ENCODE measurements around the gene FGG. TPM values are rescaled to one million over a fixed set of nuclear protein-coding genes. Genes with fewer than 3 reads are reported as not detected.

Gene FGG
- total and polyA plus RNA-seq, 2 of the 13 experiments (the other 11 are each of a cell fraction or from before 2014, with no cell fraction given) = 1,037 to 2,423 TPM

- in situ Hi-C loops (cut with HindIII; ENCODE audit: extremely low pct_ligation_motif_present, low pct_unique_long_range_greater_than_20kb) = loop anchor here (5.0 kb wide), 1 partner anchor 58 kb away; no protein-coding TSS in a partner anchor
- TSS peak; percentile 72 for BruUV-seq (replicated peaks)
- Histone ChIP-seq H4K20me1 (ENCODE audit: insufficient read depth, low read length) (no peaks in the 10 kb centered on the region), H3K4me2 (ENCODE audit: low read depth, low read length) (peak overlapping the region; percentile 71), H2AFZ (ENCODE audit: low read length) (no peak overlapping the region), H3K9ac (ENCODE audit: insufficient read depth, low read depth, low read length) (peak overlapping the region; percentile 20; the same call in 1 of the 2 replicates), H3K79me2 (ENCODE audit: insufficient read depth, low read length) (peaks cover 8% of the 10 kb centered on the region), H3K4me3 (replicated peaks in 1 of 3; ENCODE audit: insufficient read depth in 1 of 3, low read depth in 2 of 3, low read length in 3 of 3) (peak overlapping the region in 2 of 3 experiments; percentile 13 to 32; a peak in 2 of 6 replicates), H3K27ac (ENCODE audit: extremely low read length, insufficient read depth, low read length) (peak overlapping the region; percentile 71), H3K27me3 (ENCODE audit: control insufficient read depth in 1 of 2, insufficient read depth in 2 of 2, low read length in 2 of 2) (no peaks in the 10 kb centered on the region; a peak in 1 of 5 replicates), H3K4me1 (ENCODE audit: insufficient read depth, low read length) (peaks cover 46% of the 10 kb centered on the region), H3K36me3 (replicated peaks in 1 of 2; ENCODE audit: control insufficient read depth in 1 of 2, insufficient read depth in 2 of 2, low read length in 2 of 2) (no peaks in the 10 kb centered on the region), H3K9me3 (ENCODE audit: low read length) (no peaks in the 10 kb centered on the region)
- 2% methylated on average over 9 of the region's 9 CpGs for WGBS (ENCODE audit: low lambda C conversion rate)
- FAIRE-seq (peak; percentile 97), DNase-seq (ENCODE audit: low spot score) (peak; percentile 96), ATAC-seq (peak; percentile 94)
- ChIA-PET CTCF (ENCODE audit: low intra/inter-chr PET ratio, low total read pairs) (interaction anchor here (0.8 to 3.2 kb wide), 4 partner anchors 17 to 60 kb away, joined by 3 to 233 read pairs (median 4); no protein-coding TSS in a partner anchor), POLR2A (interaction anchor here (0.6 to 3.6 kb wide), 20 partner anchors 9 to 101 kb away, joined by 3 to 127 read pairs (median 14); partner anchors contain the start of genes FGA, FGG and PLRG1)
- intact Hi-C loops (cut with micrococcal nuclease; ENCODE audit: unreplicated experiment) = loop anchor here (1.0 to 10.0 kb wide), 7 partner anchors 18 to 795 kb away; partner anchors contain the start of gene FGA
- TF ChIP-seq HES4 (CRISPR knock-in tag; IDR thresholded peaks at IDR 0.05; ENCODE audit: borderline replicate concordance) (no peak), HNF4G (IDR thresholded peaks at IDR 0.05; ENCODE audit: borderline replicate concordance, low read depth, low read length) (peak; percentile 65; the same call in 1 of the 2 replicates), HNF4G (CRISPR knock-in tag; IDR thresholded peaks at IDR 0.05; ENCODE audit: borderline replicate concordance, low read depth) (peak; percentile 59; the same call in 1 of the 2 replicates), ESRRA (CRISPR knock-in tag; IDR thresholded peaks at IDR 0.05; ENCODE audit: low read depth) (peak; percentile 78), ZSCAN29 (CRISPR knock-in tag; conservative IDR thresholded peaks at IDR 0.05) (0 out of 2 replicates have a peak, but pooled peaks have one; percentile 23), RAD21 (CRISPR knock-in tag; IDR thresholded peaks at IDR 0.05) (peak; percentile 96), ZNF572 (CRISPR knock-in tag; IDR thresholded peaks at IDR 0.05) (no peak), ZNF264 (CRISPR knock-in tag; IDR thresholded peaks at IDR 0.05) (peak; percentile 1; the same call in 1 of the 2 replicates), POLR2AphosphoS2 (IDR thresholded peaks at IDR 0.05; ENCODE audit: low read depth, low read length) (no peak), CBX2 (IDR thresholded peaks at IDR 0.05; ENCODE audit: low read depth, low read length) (no peak), CBX2 (CRISPR knock-in tag; IDR thresholded peaks at IDR 0.05; ENCODE audit: low read depth) (no peak), JUND (CRISPR knock-in tag; IDR thresholded peaks at IDR 0.05) (no peak)
- TF ChIP-seq, protein P1, sequence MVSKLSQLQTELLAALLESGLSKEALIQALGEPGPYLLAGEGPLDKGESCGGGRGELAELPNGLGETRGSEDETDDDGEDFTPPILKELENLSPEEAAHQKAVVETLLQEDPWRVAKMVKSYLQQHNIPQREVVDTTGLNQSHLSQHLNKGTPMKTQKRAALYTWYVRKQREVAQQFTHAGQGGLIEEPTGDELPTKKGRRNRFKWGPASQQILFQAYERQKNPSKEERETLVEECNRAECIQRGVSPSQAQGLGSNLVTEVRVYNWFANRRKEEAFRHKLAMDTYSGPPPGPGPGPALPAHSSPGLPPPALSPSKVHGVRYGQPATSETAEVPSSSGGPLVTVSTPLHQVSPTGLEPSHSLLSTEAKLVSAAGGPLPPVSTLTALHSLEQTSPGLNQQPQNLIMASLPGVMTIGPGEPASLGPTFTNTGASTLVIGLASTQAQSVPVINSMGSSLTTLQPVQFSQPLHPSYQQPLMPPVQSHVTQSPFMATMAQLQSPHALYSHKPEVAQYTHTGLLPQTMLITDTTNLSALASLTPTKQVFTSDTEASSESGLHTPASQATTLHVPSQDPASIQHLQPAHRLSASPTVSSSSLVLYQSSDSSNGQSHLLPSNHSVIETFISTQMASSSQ (IDR thresholded peaks at IDR 0.05; ENCODE audit: low read depth) = peak; percentile 98
- TF ChIP-seq, protein P1 (CRISPR knock-in tag; IDR thresholded peaks at IDR 0.05; ENCODE audit: borderline replicate concordance) = peak; percentile 99
- TF ChIP-seq, protein P2, sequence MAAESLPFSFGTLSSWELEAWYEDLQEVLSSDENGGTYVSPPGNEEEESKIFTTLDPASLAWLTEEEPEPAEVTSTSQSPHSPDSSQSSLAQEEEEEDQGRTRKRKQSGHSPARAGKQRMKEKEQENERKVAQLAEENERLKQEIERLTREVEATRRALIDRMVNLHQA (CRISPR knock-in tag; IDR thresholded peaks at IDR 0.05) = no peak; the same call in 1 of the 2 replicates
- TF ChIP-seq, protein P3, sequence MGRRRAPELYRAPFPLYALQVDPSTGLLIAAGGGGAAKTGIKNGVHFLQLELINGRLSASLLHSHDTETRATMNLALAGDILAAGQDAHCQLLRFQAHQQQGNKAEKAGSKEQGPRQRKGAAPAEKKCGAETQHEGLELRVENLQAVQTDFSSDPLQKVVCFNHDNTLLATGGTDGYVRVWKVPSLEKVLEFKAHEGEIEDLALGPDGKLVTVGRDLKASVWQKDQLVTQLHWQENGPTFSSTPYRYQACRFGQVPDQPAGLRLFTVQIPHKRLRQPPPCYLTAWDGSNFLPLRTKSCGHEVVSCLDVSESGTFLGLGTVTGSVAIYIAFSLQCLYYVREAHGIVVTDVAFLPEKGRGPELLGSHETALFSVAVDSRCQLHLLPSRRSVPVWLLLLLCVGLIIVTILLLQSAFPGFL (CRISPR knock-in tag; IDR thresholded peaks at IDR 0.05) = no peak
- TF ChIP-seq, protein P4, sequence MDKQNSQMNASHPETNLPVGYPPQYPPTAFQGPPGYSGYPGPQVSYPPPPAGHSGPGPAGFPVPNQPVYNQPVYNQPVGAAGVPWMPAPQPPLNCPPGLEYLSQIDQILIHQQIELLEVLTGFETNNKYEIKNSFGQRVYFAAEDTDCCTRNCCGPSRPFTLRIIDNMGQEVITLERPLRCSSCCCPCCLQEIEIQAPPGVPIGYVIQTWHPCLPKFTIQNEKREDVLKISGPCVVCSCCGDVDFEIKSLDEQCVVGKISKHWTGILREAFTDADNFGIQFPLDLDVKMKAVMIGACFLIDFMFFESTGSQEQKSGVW (CRISPR knock-in tag; IDR thresholded peaks at IDR 0.05; ENCODE audit: borderline replicate concordance) = no peak
Observed at GRCh38 chr4:154559494-154560418, 52.7 kb downstream of the FGG start.

Data from HepG2 (cell line).